ENCODE results near the gene TBCEL. TPM values are rescaled to one million over a fixed set of nuclear protein-coding genes. Genes with fewer than 3 reads are reported as not detected.
"Not testable (repeated sequence)": the region's sequence is repeated elsewhere in the genome, so short reads cannot be mapped to it uniquely, and the experiment has no call there.

Gene TBCEL
- total RNA-seq, 4 donors from 2014 or later, result 3.9 to 28.6 (median 7.4) TPM

DNA sequence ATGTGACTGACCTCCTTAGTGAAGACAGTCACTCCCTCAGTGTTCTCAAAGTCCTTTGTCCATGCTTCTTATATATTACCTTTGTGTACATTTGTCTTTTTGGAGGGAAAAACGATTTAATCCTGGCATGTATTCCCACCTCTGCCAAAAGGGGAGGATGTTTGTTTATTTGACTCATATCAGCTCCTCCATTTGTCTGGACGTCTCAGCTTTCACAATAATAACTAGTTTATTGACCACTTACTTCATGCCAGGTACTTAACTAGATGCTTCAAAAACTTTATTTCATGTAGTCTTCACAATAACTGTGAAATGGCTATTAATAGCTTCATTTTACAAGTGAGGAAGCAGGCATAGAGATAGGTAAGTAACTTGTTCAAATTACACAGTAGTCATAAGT, 5.3 kb downstream of the TBCEL start:
- 18 to 29% methylated on average over 2 of the region's 2 CpGs for WGBS, 2 donors
- TF ChIP-seq, protein P1, sequence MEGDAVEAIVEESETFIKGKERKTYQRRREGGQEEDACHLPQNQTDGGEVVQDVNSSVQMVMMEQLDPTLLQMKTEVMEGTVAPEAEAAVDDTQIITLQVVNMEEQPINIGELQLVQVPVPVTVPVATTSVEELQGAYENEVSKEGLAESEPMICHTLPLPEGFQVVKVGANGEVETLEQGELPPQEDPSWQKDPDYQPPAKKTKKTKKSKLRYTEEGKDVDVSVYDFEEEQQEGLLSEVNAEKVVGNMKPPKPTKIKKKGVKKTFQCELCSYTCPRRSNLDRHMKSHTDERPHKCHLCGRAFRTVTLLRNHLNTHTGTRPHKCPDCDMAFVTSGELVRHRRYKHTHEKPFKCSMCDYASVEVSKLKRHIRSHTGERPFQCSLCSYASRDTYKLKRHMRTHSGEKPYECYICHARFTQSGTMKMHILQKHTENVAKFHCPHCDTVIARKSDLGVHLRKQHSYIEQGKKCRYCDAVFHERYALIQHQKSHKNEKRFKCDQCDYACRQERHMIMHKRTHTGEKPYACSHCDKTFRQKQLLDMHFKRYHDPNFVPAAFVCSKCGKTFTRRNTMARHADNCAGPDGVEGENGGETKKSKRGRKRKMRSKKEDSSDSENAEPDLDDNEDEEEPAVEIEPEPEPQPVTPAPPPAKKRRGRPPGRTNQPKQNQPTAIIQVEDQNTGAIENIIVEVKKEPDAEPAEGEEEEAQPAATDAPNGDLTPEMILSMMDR (IDR thresholded peaks at IDR 0.05), result no peak
- no peak for TF ChIP-seq POLR2A (IDR thresholded peaks at IDR 0.05)

DNA sequence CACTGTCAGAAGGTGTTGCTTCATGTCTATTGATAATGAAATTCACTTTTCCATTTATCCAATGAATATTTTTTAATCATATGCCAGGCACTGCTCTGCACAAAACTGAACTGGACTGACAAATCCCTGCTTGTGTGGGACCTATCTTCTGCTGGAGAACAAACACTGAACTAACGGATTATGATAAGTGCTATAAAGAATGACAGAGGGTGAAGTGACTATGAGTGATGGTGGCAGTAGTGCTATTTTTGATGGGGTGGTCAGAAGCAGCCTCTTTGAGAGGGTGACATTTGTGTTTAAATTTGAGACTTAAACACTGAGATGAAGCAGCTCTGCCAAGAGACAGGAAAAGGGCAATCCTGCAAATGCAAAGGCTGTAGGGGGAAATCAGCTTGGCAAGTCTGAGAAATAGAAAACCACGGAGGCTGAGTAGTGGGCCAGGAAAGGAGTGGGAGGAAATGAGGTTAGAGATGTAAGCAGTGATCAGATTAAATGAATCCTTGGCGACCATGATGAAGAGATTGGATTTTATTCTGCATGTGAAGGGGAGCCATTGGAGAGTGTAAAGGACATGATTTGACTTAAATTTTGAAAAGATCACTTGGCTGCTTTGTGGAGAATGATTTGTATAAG, 6.0 kb downstream of the TBCEL start:
- no peak for DNase-seq
- Histone ChIP-seq H3K36me3 (no peaks in the 10 kb centered on the region), H3K27ac (no peak overlapping the region), H3K27me3 (no peaks in the 10 kb centered on the region), H3K4me3 (no peak overlapping the region), H3K4me1 (peaks cover 2 to 10% (median 9%) of the 10 kb centered on the region in 3 donors), H3K9me3 (no peaks in the 10 kb centered on the region)
- 51 to 63% methylated on average over 3 of the region's 3 CpGs for WGBS, 2 donors
- intact Hi-C loops (cut with DNase I), result no loop called here
- TF ChIP-seq, protein P1 (IDR thresholded peaks at IDR 0.05), result no peak

More for the DNA sequence above, 5.3 kb downstream of the TBCEL start:
- DNase-seq, result no peak
- no peaks in the 10 kb centered on the region for H3K9me3 ChIP-seq
- intact Hi-C loops (cut with DNase I), result no loop called here
- H3K27ac ChIP-seq, result no peak overlapping the region
- no peaks in the 10 kb centered on the region for H3K36me3 ChIP-seq
- H3K27me3 ChIP-seq, result no peaks in the 10 kb centered on the region
- H3K4me3 ChIP-seq, result no peak overlapping the region
- H3K4me1 ChIP-seq, result peaks cover 10 to 16% (median 15%) of the 10 kb centered on the region in 3 donors

DNA sequence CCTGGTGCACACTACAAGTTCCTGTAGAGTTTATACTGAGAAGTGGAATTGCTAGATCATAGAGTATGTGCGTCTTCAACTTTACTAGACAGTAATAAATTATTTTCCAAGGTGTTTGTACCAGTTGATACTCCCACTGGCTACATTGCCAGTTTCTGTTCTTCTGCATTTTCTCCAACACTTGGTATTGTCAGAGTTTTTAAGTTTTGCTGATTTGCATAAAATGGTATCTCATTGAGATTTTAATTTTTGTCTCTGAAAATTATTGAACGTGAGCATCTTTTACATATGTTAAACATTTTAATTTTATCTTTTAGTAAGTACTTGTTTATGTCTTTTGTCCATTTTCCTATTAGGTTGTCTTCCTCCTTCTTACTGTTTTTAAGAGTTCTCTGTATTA, 7.3 kb downstream of the TBCEL start:
- TF ChIP-seq, protein P1 (IDR thresholded peaks at IDR 0.05), result no peak
- TF ChIP-seq POLR2A (IDR thresholded peaks at IDR 0.05), result no peak
- WGBS, 2 donors, result 98% methylated on average over 2 of the region's 2 CpGs
- no peak overlapping the region for H3K27ac ChIP-seq
- H3K4me3 ChIP-seq, result no peak overlapping the region
- no peak for DNase-seq
- H3K4me1 ChIP-seq, result no peaks in the 10 kb centered on the region
- H3K36me3 ChIP-seq, result no peaks in the 10 kb centered on the region
- no peaks in the 10 kb centered on the region for H3K27me3 ChIP-seq
- no peaks in the 10 kb centered on the region for H3K9me3 ChIP-seq
- intact Hi-C loops (cut with DNase I), result no loop called here

DNA sequence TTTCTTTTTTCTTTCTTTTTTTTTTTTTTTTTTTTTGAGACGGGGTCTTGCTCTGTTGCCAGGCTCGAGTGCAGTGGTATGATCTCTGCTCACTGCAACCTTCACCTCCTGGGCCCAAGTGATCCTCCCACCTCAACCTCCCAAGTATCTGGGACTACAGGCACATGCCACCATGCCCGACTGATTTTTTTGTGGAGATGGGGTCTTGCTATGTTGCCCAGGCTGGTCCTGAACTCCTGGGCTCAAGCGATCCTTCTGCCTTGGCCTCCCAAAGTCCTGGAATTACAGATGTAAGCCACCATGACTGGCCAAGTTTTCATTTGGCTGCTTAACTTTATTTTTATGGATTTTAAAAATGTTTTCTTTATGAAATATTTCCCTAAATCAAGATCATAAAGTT, 7.7 kb downstream of the TBCEL start:
- intact Hi-C loops (cut with DNase I); H3K4me3 ChIP-seq; DNase-seq; H3K27ac ChIP-seq; H3K4me1 ChIP-seq; H3K27me3 ChIP-seq; H3K9me3 ChIP-seq; H3K36me3 ChIP-seq: not testable (repeated sequence)
- 93 to 94% methylated on average over 3 to 4 of the region's 4 CpGs for WGBS, 2 donors

DNA sequence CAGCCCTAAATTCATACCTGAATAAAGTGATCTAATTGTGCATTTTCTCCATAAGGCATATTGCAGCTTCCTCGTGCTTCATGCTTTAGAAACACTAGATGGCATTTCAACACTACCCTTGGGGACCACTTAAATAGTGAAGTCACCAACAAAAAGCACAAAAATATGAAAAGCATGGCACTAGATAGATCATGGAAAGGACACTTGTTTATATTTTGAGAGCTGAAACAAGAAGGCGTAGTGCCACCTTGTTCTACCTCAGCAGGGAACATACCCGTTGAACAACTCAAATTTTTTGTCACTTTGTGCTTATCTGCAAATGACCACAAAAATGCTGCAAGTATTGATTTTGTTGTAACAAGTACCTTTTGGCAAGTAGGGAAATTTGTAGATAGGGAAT, 8.6 kb downstream of the TBCEL start:
- Histone ChIP-seq H3K4me3 (no peak overlapping the region), H3K27me3 (no peaks in the 10 kb centered on the region), H3K4me1 (no peaks in the 10 kb centered on the region), H3K9me3 (no peaks in the 10 kb centered on the region), H3K36me3 (no peaks in the 10 kb centered on the region), H3K27ac (no peak overlapping the region)
- intact Hi-C loops (cut with DNase I), result no loop called here
- DNase-seq, result no peak
- TF ChIP-seq POLR2A (IDR thresholded peaks at IDR 0.05), result no peak
- TF ChIP-seq, protein P1 (IDR thresholded peaks at IDR 0.05), result no peak
- 95 to 98% methylated on average over 3 of the region's 3 CpGs for WGBS, 2 donors

DNA sequence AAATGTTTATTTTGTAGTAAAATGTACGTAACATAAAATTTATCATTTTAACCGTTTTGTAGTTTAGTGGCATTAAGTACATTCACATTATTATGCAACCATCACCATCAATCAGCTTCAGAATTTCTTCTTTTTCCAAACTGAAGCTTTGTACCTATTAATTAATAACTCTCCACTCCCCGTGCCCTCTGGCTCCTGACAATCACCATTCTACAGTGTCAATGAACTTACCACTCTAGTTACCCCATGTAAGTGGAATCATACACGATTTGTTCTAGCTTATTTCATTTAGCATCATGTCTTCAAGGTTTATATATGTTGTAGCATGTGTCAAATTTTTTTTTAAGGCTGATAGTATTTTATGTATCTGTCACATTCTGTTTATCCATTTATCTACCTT, 9.7 kb downstream of the TBCEL start:
- no peak for TF ChIP-seq POLR2A (IDR thresholded peaks at IDR 0.05)
- Histone ChIP-seq H3K4me1 (no peaks in the 10 kb centered on the region), H3K36me3 (no peaks in the 10 kb centered on the region), H3K9me3 (no peaks in the 10 kb centered on the region), H3K27ac (no peak overlapping the region), H3K27me3 (no peaks in the 10 kb centered on the region), H3K4me3 (no peak overlapping the region)
- DNase-seq, result no peak
- WGBS, 2 donors, result 91 to 92% methylated on average over 4 of the region's 4 CpGs
- intact Hi-C loops (cut with DNase I), result no loop called here
